GM12875 (cell line): Measurements from ENCODE around the gene PDYN.

ENCODE experiments used
- H3K4me3 ChIP-seq: one replicate; pipeline ENCODE4 v1.5.1; 2011; ENCODE audit warnings: low read depth, low read length, control low read depth
- CTCF ChIP-seq: IDR thresholded peaks from 2 replicates; pipeline ENCODE4 v1.5.1; 2011; ENCODE audit warnings: low read depth, mild to moderate bottlenecking, control low read depth, inconsistent platforms, low read length, moderate library complexity, borderline replicate concordance; ENCODE audit not compliant: insufficient read depth

The PDYN gene

GRCh38 chr20:1937316-1937976, 56.4 kb downstream of the PDYN start:
- no peak for TF ChIP-seq CTCF
- no peak overlapping the region for H3K4me3 ChIP-seq

- no peak for TF ChIP-seq CTCF
- H3K4me3 ChIP-seq = no peak overlapping the region
Observed at GRCh38 chr20:1935696-1936366, 58.0 kb downstream of the PDYN start.

GRCh38 chr20:1934721-1935573, 58.9 kb downstream of the PDYN start:
- H3K4me3 ChIP-seq = no peak overlapping the region
- no peak for TF ChIP-seq CTCF

GRCh38 chr20:1934156-1934555, 59.7 kb downstream of the PDYN start:
- no peak for TF ChIP-seq CTCF
- H3K4me3 ChIP-seq = no peak overlapping the region

- no peak overlapping the region for H3K4me3 ChIP-seq
- TF ChIP-seq CTCF = no peak
Observed at GRCh38 chr20:1933465-1933870, 60.4 kb downstream of the PDYN start.

GRCh38 chr20:1932971-1933370, 60.9 kb downstream of the PDYN start:
- no peak for TF ChIP-seq CTCF
- H3K4me3 ChIP-seq = no peak overlapping the region
